Mucosa of descending colon (tissue), 3 donors: ENCODE results near the gene KRT31. TPM values are rescaled to one million over a fixed set of nuclear protein-coding genes. Genes with fewer than 3 reads are reported as not detected.

ENCODE experiments used
- ATAC-seq: fragments of 200-7000 bp; cut with Tn5 transposase; one replicate; pipeline ENCODE4 v1.9.1; 2020; ENCODE audit warnings: mild to moderate bottlenecking, moderate library complexity
- DNase-seq, 3 donors: peaks; one replicate each; pipeline ENCODE4 v3.0.0-alpha.2; 2020
- H3K36me3 ChIP-seq: fragments of 200-600 bp; one replicate; pipeline ENCODE4 v1.8.0; 2021; ENCODE audit warnings: low read depth, mild to moderate bottlenecking
- H3K4me1 ChIP-seq: fragments of 200-600 bp; one replicate; pipeline ENCODE4 v1.8.0; 2021; ENCODE audit warnings: low read depth, mild to moderate bottlenecking
- H3K4me3 ChIP-seq: fragments of 200-600 bp; one replicate; pipeline ENCODE4 v1.8.0; 2021; ENCODE audit warnings: mild to moderate bottlenecking
- H3K9me3 ChIP-seq: fragments of 200-600 bp; one replicate; pipeline ENCODE4 v1.8.0; 2021; ENCODE audit warnings: mild to moderate bottlenecking
- CTCF ChIP-seq: fragments of 200-600 bp; IDR thresholded peaks from one replicate; pipeline ENCODE4 v1.8.0; 2022; ENCODE audit warnings: antibody characterized with exemption, mild to moderate bottlenecking
- intact Hi-C, 2 donors: fragments of 100-400 bp; cut with DNase I in 1 of 2; cut with micrococcal nuclease in 1 of 2; formaldehyde crosslinking; loops; one replicate each; pipeline versions ENCODE4 v1.11.0 to v1.11.1; 2022; cut with DNase I, micrococcal nuclease
- total RNA-seq, 3 donors: library from RNA; stranded (reverse); fragmentation: NEBNext Ultra II Directional in 2 of 3; extraction: Animal tissue kit (Norgen Biotek cat#: 25700) in 2 of 3; gene quantifications; one replicate each; pipeline versions ENCODE4 v1.2.1 to v1.2.4, GENCODE V29; 2021 to 2023
- donor health status: DM: no; HTN: no; CAD: no; lungs with moderate emphysema.
- donor health status: DM: no; HTN: no; CAD: no.
- donor health status: DM: no; HTN: yes; CAD: no.

The KRT31 gene
- total RNA-seq, 3 donors from 2014 or later, result not detected

GRCh38 chr17:41421617-41422016 lies 24.2 kb upstream of the KRT31 start:
- no peaks in the 10 kb centered on the region for H3K36me3 ChIP-seq
- H3K4me3 ChIP-seq, result no peak overlapping the region
- no peak for TF ChIP-seq CTCF
- intact Hi-C loops, result no loop called here
- H3K9me3 ChIP-seq, result no peaks in the 10 kb centered on the region
- ATAC-seq, result no peak
- DNase-seq, result no peak
- H3K4me1 ChIP-seq, result no peaks in the 10 kb centered on the region

- no peak overlapping the region for H3K4me3 ChIP-seq
- no peak for TF ChIP-seq CTCF
- no peaks in the 10 kb centered on the region for H3K36me3 ChIP-seq
- H3K4me1 ChIP-seq, result no peaks in the 10 kb centered on the region
- DNase-seq, result no peak
- no peak for ATAC-seq
- no peaks in the 10 kb centered on the region for H3K9me3 ChIP-seq
- intact Hi-C loops, result no loop called here
Measured at GRCh38 chr17:41421116-41421515, 23.7 kb upstream of the KRT31 start.

GRCh38 chr17:41420134-41420533 lies 22.7 kb upstream of the KRT31 start:
- intact Hi-C loops, result no loop called here
- TF ChIP-seq CTCF, result no peak
- no peak for ATAC-seq
- no peak overlapping the region for H3K4me3 ChIP-seq
- H3K36me3 ChIP-seq, result no peaks in the 10 kb centered on the region
- no peaks in the 10 kb centered on the region for H3K9me3 ChIP-seq
- no peaks in the 10 kb centered on the region for H3K4me1 ChIP-seq
- DNase-seq, result no peak

- ATAC-seq, result no peak
- Histone ChIP-seq H3K4me3 (no peak overlapping the region), H3K4me1 (no peaks in the 10 kb centered on the region), H3K36me3 (no peaks in the 10 kb centered on the region), H3K9me3 (no peaks in the 10 kb centered on the region)
- no peak for DNase-seq
- TF ChIP-seq CTCF, result no peak
- intact Hi-C loops, result no loop called here
Measured at GRCh38 chr17:41419716-41420115, 22.3 kb upstream of the KRT31 start.

- no peak overlapping the region for H3K4me3 ChIP-seq
- H3K9me3 ChIP-seq, result no peaks in the 10 kb centered on the region
- no peak for DNase-seq
- TF ChIP-seq CTCF, result no peak
- H3K4me1 ChIP-seq, result no peaks in the 10 kb centered on the region
- ATAC-seq, result no peak
- intact Hi-C loops, result no loop called here
- no peaks in the 10 kb centered on the region for H3K36me3 ChIP-seq
Measured at GRCh38 chr17:41418116-41418860, 20.9 kb upstream of the KRT31 start.
